AG08395 (cell line): ENCODE results near the gene EIF2AK2.
A peak's percentile ranks its signal among the peaks of the same experiment; 100 is the strongest.

ENCODE experiments used
- DNase-seq: peaks from one replicate; pipeline ENCODE4 v3.0.0; 2012; ENCODE audit warnings: mixed read lengths, low spot score

The EIF2AK2 gene

DNA sequence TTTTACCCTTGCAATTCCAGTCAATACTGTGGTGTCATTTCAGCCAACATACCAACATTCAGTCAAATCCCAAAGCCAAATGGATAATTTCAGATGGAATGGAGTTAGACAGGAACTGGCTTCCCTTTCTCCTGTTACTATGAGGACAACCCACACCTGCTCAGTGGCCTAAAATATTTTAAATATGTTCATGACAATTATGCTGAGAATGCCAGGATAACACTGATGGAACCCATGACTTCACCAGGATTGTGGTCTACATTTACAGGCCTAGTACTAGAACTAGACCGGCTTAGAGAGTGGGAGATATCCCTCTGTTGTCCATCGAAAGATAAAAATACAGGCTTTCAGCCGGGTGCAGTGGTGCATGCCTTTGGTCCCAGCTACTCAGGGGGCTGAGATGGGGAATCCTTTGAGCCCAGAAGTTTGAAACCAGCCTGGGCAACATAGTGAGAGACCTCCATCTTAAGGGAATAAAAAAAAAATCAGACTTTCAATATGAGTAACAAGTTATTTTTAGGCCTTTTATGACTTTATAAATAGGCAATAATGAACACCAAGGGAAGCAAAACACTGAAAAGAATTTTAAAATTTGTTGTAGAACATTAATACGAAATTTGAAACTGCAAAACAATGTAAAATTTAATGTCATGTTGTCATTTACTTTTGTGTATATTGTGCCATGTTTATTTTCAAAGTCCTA, 58.2 kb downstream of the EIF2AK2 start:
- DNase-seq, result no peak

DNA sequence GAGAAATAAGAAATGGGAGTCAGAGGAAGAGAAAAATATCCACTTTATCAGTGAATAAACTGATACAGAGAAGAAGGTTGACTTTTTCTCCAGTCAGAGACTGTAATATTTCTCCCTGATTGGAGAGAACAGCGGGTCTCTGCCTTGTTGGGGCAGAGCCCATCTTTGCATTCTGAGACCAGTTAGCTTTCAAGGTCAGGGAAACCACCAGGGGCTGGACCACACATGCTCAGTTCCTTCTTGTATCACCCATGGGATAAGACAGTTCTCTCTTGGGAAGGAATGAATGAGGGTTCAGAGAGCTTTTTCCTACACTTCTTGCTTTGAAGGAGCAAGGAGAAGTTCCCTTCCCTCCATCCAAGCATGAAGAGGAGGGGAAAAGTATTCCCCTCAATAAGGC, 60.2 kb downstream of the EIF2AK2 start:
- no peak for DNase-seq

GRCh38 chr2:37091873-37092272, 64.9 kb downstream of the EIF2AK2 start:
- no peak for DNase-seq

GRCh38 chr2:37090019-37090477, 66.7 kb downstream of the EIF2AK2 start:
- DNase-seq, result no peak

DNA sequence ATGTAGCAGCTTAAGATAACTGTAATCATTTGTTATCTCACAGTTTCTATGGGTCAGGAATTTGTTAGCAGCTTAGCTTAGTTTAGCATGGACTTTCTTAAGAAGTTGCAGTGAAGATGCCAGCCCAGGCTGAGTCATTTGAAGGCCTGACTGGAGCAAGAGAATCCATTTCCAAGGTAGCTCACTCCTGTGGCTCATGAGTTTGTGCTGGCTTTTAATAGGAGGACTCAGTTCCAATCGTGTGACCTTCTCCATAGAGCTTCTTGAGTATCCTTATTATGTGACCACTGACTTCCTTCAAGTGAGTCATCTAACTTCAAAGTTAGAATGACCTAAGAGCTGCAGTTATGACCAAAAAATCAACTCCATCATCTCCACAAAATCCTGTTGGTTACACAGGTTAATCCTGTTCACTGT, 71.0 kb downstream of the EIF2AK2 start:
- DNase-seq, result peak; percentile 19

DNA sequence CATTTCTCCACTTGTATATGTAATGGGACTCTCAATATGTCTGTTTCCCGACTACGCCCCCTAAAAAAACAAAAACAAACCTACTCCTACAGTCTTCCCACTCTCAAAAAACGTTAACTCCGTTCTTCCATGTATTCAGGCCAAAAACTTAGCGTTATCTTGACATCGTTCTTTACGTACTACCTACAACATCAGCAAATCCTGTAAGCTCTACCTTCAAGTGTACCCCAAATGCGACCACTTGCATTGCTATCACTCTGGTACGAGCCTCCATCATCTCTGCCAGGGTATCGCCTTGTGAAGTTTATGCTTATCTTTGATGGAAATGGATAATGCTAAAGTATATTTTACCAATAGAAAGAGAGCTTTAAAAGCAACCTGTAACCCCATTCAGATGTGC, 72.0 kb downstream of the EIF2AK2 start:
- no peak for DNase-seq

- peak; percentile 99 for DNase-seq
Measured at GRCh38 chr2:37083873-37084794, 72.6 kb downstream of the EIF2AK2 start, which contains the start of the genes GPATCH11 and HEATR5B. GPATCH11 (plus strand) TSS chr2:37084518; CDS start chr2:37088382, 3,864 bp downstream. HEATR5B (minus strand) TSS chr2:37084372; CDS start chr2:37083414, 958 bp downstream.

- no peak for DNase-seq
Measured at GRCh38 chr2:37080689-37081088, 76.1 kb downstream of the EIF2AK2 start.

- DNase-seq, result no peak
Measured at GRCh38 chr2:37080266-37080665, 76.5 kb downstream of the EIF2AK2 start.

- DNase-seq, result no peak
Measured at GRCh38 chr2:37070931-37071330, 85.8 kb downstream of the EIF2AK2 start.

DNA sequence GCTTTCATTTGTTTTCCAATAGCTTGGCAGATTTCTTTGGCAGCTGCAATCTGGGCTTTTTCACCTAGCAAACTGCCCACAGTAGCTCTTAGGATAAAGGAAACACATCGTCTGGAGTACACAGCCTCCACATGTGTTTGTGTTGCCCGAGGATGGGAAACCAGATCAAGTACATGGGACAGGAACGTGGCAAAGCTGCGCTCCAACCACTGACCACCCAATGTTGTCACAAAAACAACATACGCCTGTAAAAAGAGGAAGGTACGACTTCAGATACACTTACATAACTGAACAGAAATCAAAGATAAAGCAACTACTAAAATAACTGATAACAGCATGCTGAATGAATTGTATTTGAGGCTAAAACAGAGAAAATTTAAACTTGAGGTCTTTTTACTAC, 88.1 kb downstream of the EIF2AK2 start:
- DNase-seq, result no peak

- no peak for DNase-seq
Measured at GRCh38 chr2:37061776-37062175, 95.0 kb downstream of the EIF2AK2 start.

DNA sequence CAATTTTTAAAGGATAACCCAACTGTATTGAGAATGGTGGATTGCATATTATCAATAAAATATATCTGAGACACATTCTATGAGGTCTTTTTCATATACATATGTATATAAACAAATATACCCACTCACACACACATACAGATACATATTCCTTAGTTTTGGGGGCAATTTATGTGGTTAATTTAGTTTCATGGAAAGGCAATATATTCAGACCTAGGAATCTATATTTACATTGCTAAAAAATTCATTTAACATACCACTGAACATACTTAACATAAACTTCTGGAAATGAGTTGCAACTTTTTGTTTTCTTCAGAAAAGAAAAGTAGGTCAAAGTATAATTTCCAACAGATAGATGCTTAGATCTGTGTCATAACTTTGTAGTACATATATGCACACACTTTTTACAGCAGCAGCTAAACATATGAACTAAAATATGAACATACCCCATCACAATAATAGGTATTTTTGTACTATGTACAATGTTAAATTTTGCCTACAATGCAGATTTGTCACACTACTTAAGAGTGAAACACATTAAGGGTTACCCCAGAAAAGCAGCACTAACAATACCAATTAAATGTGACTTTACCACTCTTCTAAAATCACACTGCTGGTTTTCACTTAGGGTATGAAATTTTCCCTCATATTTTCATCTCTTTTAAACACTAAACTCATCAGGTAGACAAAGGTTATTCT, 95.6 kb downstream of the EIF2AK2 start:
- DNase-seq, result no peak

- no peak for DNase-seq
Measured at GRCh38 chr2:37060446-37060845, 96.3 kb downstream of the EIF2AK2 start.

GRCh38 chr2:37059841-37060240, 96.9 kb downstream of the EIF2AK2 start:
- no peak for DNase-seq

GRCh38 chr2:37052600-37053332, 104.0 kb downstream of the EIF2AK2 start:
- no peak for DNase-seq
